ENCODE measurements around the gene TMEM140.
"Not testable (repeated sequence)": the region's sequence is repeated elsewhere in the genome, so short reads cannot be mapped to it uniquely, and the experiment has no call there.

Gene TMEM140

DNA sequence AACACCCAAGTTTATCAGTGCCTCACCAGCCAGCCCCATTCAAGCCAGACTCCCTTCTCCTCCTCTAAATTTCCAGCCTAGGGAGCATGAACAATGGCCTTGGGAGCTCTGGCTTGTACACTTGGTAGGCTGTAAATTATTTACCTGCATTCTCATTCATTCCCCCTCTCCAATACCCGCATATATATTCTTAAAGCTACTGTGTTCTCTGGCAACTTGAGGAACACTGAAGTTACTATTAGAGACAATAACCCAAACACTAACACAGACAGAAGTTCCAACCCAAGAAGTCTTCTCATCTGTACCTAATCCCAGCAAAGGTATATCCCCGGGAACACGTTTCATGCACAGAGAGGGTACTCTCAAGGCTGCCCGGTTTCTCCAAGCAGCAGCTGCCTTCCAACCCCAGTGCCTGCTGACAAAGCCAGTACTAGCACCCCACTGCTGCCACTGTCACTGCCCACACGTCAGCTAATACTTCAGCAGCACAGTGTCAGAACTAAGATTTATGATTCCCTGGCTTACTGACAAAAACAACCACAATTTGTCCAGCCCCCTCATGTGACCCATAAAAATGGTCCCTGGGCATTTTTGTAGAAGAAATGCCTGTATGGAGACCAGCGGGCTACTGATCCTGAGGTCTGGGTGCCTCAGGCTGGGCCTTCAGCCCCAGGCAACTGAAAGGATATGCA is 60.4 kb downstream of the TMEM140 start:
- H3K27ac ChIP-seq (ENCODE audit: low read depth, low read length) = no peak overlapping the region
- no peak overlapping the region for H3K4me3 ChIP-seq (ENCODE audit: low read depth, low read length)
- H3K9me3 ChIP-seq (ENCODE audit: control insufficient read depth, insufficient read depth, low read length) = no peaks in the 10 kb centered on the region
- peaks cover 4% of the 10 kb centered on the region; the same call in 1 of the 2 replicates for H3K4me1 ChIP-seq (ENCODE audit: control insufficient read depth, insufficient read depth, low read length)
- H3K9ac ChIP-seq (ENCODE audit: low read depth, low read length) = no peak overlapping the region
- peaks cover 9% of the 10 kb centered on the region for H3K27me3 ChIP-seq (ENCODE audit: control insufficient read depth, insufficient read depth, low read length)
- H3K36me3 ChIP-seq (ENCODE audit: control insufficient read depth, insufficient read depth, low read length) = peaks cover 20% of the 10 kb centered on the region

DNA sequence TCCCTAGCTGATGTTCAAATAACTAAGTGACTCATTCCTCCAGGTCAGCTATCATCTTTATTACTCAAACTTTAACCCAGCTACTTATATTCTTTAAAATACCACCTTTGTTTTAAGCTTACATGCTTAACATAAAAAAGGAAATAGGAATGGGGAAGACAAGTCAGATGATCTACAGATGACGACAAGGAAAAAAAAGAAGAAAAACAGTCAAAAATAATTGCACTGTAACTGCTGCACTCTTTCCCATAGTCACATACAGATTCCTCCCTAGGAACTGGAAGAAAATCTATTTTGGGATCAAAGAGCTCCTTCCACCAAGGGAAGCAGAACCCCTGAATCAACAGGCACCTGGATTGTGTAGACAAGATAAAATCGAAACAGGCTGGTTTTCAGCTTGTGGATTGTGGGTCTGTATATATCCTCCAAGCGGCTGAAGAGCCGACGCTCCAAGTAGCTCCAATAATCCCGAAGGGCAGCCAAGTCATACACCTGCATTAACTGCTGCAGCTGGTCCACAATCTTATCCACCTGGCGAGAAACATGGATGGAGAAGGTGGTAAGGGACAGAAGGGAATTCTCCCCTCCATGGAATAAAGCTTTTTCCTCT is 61.5 kb downstream of the TMEM140 start:
- Histone ChIP-seq H3K9ac (ENCODE audit: low read depth, low read length) (no peak overlapping the region), H3K36me3 (ENCODE audit: control insufficient read depth, insufficient read depth, low read length) (peaks cover 10% of the 10 kb centered on the region), H3K27ac (ENCODE audit: low read depth, low read length) (no peak overlapping the region), H3K27me3 (ENCODE audit: control insufficient read depth, insufficient read depth, low read length) (peaks cover 9% of the 10 kb centered on the region), H3K4me3 (ENCODE audit: low read depth, low read length) (no peak overlapping the region), H3K4me1 (ENCODE audit: control insufficient read depth, insufficient read depth, low read length) (peaks cover 4% of the 10 kb centered on the region; the same call in 1 of the 2 replicates), H3K9me3 (ENCODE audit: control insufficient read depth, insufficient read depth, low read length) (no peaks in the 10 kb centered on the region)

DNA sequence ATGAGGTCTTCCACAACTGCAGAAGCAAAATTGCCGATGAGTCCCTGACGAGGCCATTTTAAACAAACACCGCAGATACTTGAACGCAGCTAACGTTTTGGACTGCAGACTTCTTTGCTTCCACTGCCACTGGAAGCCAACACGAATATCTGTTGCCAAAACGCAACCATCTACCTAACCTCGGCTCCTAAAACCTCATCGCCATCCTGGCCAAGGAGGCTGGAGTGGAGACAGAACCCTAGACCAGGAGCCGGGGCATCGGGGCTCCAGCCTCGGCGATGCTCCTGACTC is 63.0 kb downstream of the TMEM140 start:
- peak overlapping the region; percentile 65; the same call in 1 of the 2 replicates for H3K9ac ChIP-seq (ENCODE audit: low read depth, low read length)
- peaks cover 4% of the 10 kb centered on the region; the same call in 1 of the 2 replicates for H3K4me1 ChIP-seq (ENCODE audit: control insufficient read depth, insufficient read depth, low read length)
- peaks cover 9% of the 10 kb centered on the region for H3K27me3 ChIP-seq (ENCODE audit: control insufficient read depth, insufficient read depth, low read length)
- no peak overlapping the region for H3K27ac ChIP-seq (ENCODE audit: low read depth, low read length)
- peaks cover 4% of the 10 kb centered on the region; the same call in 1 of the 2 replicates for H3K36me3 ChIP-seq (ENCODE audit: control insufficient read depth, insufficient read depth, low read length)
- H3K9me3 ChIP-seq (ENCODE audit: control insufficient read depth, insufficient read depth, low read length) = no peaks in the 10 kb centered on the region
- peak overlapping the region; percentile 87 for H3K4me3 ChIP-seq (ENCODE audit: low read depth, low read length)

DNA sequence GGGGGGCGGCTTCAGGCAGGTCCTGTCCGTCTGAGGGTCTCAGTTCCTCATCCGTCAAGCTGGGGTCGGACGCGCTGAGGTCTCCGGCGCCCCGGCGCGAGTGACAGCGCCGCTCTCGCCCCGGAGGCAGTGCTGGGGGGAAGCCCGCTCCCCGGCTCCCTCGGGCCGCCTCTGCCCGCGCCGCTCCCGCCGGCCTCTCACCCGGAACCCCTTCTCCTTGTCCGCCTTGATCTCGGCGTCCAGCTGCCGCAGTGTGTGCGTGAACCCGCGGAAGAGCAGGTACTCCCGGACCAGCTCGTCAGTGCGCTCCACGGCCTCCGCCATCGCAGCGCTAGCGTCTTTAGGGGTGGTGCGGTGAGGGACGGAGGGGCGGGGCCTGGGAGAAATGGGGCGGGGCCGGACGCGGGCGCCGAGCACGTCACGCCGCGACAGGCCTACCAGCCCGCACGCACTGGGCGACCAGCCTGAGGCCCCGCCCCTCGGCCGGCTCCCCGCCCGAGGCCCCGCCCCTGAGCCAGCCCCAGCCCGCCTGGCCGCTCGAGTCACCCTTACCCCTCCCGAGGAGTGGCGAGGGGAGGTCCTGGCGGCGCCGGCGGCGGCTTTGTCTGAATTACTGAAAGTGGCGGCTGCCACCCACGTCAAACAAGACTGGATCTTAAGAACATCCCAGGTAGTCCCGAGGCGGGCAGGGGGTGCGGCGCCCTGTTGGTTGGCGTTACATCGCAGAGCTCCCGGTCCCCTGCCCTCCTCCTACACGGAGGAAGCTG is 63.5 kb downstream of the TMEM140 start, which contains the start of gene WDR91:
Gene WDR91 (minus strand): TSS at position 348 of the 767 bp plus-strand sequence. CDS start 24 bp downstream, at position 324.
- H3K4me3 ChIP-seq (ENCODE audit: low read depth, low read length) = peak within 1 kb of the TSS; percentile 87
- H3K9me3 ChIP-seq (ENCODE audit: control insufficient read depth, insufficient read depth, low read length) = no peaks in the 10 kb centered on the region
- peaks cover 9% of the 10 kb centered on the region for H3K27me3 ChIP-seq (ENCODE audit: control insufficient read depth, insufficient read depth, low read length)
- peaks cover 4% of the 10 kb centered on the region; the same call in 1 of the 2 replicates for H3K36me3 ChIP-seq (ENCODE audit: control insufficient read depth, insufficient read depth, low read length)
- H3K4me1 ChIP-seq (ENCODE audit: control insufficient read depth, insufficient read depth, low read length) = peaks cover 4% of the 10 kb centered on the region; the same call in 1 of the 2 replicates
- peak within 1 kb of the TSS; percentile 70 for H3K27ac ChIP-seq (ENCODE audit: low read depth, low read length)
- peak within 1 kb of the TSS; percentile 71 for H3K9ac ChIP-seq (ENCODE audit: low read depth, low read length)

DNA sequence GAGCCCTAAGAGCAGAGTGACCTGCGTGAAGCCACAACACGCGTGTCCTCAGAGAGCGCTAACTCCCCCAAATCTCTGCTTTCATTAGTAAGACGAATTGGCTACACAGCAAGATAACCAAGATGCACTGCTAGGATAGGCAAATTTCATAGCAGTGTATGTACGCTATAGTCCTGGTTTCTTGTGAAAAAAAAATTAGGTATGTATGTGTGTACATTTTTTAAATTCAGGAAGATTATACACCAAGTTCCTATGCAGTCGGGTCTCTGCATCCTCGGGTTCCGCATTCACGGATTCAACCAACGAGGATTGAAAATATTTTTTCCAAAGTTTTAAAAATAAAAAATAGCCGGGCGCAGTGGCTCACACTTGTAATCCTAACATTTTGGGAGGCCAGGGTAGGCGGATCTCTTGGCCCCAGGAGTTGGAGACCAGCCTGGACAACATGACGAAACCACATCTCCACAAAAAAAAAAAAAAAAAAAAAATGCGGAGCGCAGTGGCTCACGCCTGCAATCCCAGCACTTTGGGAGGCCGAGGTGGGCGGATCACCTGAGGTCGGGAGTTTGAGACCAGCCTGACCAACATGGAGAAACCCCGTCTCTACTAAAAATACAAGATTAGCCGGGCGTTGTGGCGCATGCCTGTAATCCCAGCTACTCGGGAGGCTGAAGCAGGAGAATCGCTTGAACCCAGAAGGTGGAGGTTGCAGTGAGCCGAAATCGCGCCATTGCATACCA is 64.2 kb downstream of the TMEM140 start:
- H3K27me3 ChIP-seq (ENCODE audit: control insufficient read depth, insufficient read depth, low read length); H3K4me1 ChIP-seq (ENCODE audit: control insufficient read depth, insufficient read depth, low read length); H3K36me3 ChIP-seq (ENCODE audit: control insufficient read depth, insufficient read depth, low read length); H3K9me3 ChIP-seq (ENCODE audit: control insufficient read depth, insufficient read depth, low read length): not testable (repeated sequence)
- peak overlapping the region; percentile 87 for H3K4me3 ChIP-seq (ENCODE audit: low read depth, low read length)
- H3K27ac ChIP-seq (ENCODE audit: low read depth, low read length) = peak overlapping the region; percentile 70
- H3K9ac ChIP-seq (ENCODE audit: low read depth, low read length) = peak overlapping the region; percentile 71

DNA sequence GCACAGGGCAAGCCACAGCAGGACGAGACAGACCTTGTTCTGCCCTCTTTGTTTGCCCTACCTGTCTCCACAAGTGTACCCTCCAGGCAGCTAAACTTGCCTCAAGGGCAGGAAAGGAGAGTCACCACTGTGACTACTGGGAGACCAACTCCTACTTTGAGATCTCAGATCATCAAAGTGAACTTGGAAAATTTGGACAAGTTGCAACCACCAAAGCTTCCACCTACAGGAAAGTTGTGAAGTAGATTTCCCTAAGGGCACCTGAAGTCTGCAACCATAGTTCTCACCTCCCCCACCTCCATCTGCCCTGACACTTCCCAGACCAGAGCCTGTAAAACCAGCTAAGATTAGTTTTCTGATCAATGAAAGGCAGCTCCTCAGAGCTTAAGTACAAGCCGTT is 66.0 kb downstream of the TMEM140 start:
- peaks cover 9% of the 10 kb centered on the region for H3K27me3 ChIP-seq (ENCODE audit: control insufficient read depth, insufficient read depth, low read length)
- no peaks in the 10 kb centered on the region for H3K9me3 ChIP-seq (ENCODE audit: control insufficient read depth, insufficient read depth, low read length)
- H3K4me3 ChIP-seq (ENCODE audit: low read depth, low read length) = no peak overlapping the region
- no peaks in the 10 kb centered on the region for H3K36me3 ChIP-seq (ENCODE audit: control insufficient read depth, insufficient read depth, low read length)
- H3K9ac ChIP-seq (ENCODE audit: low read depth, low read length) = no peak overlapping the region
- no peak overlapping the region for H3K27ac ChIP-seq (ENCODE audit: low read depth, low read length)
- H3K4me1 ChIP-seq (ENCODE audit: control insufficient read depth, insufficient read depth, low read length) = peaks cover 4% of the 10 kb centered on the region; the same call in 1 of the 2 replicates

DNA sequence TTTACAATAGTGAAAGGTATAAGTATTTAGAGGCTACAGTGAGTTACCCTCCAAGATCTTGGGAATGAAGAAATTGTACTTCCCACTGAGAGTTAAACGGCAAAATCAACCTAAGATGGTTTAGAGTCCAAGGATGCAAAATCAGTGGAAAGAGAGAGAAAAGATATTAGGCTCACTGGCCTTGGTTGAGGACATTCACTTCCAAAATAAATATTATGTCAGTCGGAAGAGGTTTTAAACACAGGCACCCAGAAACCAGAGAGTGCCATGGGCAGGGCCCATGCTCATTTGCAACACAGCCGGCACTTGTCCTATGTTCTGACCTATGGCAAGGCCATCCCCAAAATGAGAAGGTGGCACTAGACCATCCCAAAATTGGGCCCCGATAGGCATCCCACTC is 67.3 kb downstream of the TMEM140 start:
- peaks cover 9% of the 10 kb centered on the region for H3K27me3 ChIP-seq (ENCODE audit: control insufficient read depth, insufficient read depth, low read length)
- H3K4me1 ChIP-seq (ENCODE audit: control insufficient read depth, insufficient read depth, low read length) = peaks cover 4% of the 10 kb centered on the region; the same call in 1 of the 2 replicates
- no peak overlapping the region for H3K4me3 ChIP-seq (ENCODE audit: low read depth, low read length)
- no peak overlapping the region for H3K27ac ChIP-seq (ENCODE audit: low read depth, low read length)
- H3K36me3 ChIP-seq (ENCODE audit: control insufficient read depth, insufficient read depth, low read length) = no peaks in the 10 kb centered on the region
- H3K9me3 ChIP-seq (ENCODE audit: control insufficient read depth, insufficient read depth, low read length) = no peaks in the 10 kb centered on the region
- no peak overlapping the region for H3K9ac ChIP-seq (ENCODE audit: low read depth, low read length)

DNA sequence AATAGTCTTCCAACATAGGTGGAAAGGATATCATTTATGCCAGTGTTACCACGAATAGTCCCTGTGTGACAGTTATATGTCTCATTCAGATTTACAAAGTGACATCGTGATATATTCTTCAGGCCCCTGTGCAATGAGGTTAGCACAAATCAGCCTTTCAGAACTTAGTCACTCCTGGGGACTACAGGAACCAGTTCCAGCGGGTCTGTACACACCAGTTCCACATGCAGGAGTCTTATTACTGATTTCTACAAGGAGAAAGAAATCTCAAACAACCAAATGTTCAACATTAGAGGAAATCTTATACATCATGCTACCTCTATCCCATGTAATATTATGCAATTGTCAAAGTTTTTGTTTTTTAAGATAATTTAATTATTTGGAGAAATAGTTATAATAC is 67.8 kb downstream of the TMEM140 start:
- Histone ChIP-seq H3K27me3 (ENCODE audit: control insufficient read depth, insufficient read depth, low read length) (peaks cover 4% of the 10 kb centered on the region), H3K4me3 (ENCODE audit: low read depth, low read length) (no peak overlapping the region), H3K36me3 (ENCODE audit: control insufficient read depth, insufficient read depth, low read length) (no peaks in the 10 kb centered on the region), H3K9me3 (ENCODE audit: control insufficient read depth, insufficient read depth, low read length) (no peaks in the 10 kb centered on the region), H3K27ac (ENCODE audit: low read depth, low read length) (no peak overlapping the region), H3K9ac (ENCODE audit: low read depth, low read length) (no peak overlapping the region), H3K4me1 (ENCODE audit: control insufficient read depth, insufficient read depth, low read length) (peaks cover 2% of the 10 kb centered on the region; the same call in 1 of the 2 replicates)

Data from HUES48 (cell line).